Measurements from ENCODE around the gene ANKS1A.

Gene ANKS1A

GRCh38 chr6:35040398-35040797 lies 151.3 kb downstream of the ANKS1A start:
- DNase-seq (ENCODE audit: low read depth, low spot score) = no peak

GRCh38 chr6:35041086-35041861 lies 152.2 kb downstream of the ANKS1A start:
- DNase-seq (ENCODE audit: low read depth, low spot score) = no peak

GRCh38 chr6:35042031-35042815 lies 153.2 kb downstream of the ANKS1A start:
- DNase-seq (ENCODE audit: low read depth, low spot score) = no peak

GRCh38 chr6:35043381-35044130 lies 154.5 kb downstream of the ANKS1A start:
- no peak for DNase-seq (ENCODE audit: low read depth, low spot score)

- peak; percentile 39 for DNase-seq (ENCODE audit: low read depth, low spot score)
These were observed 155.2 kb downstream of the ANKS1A start for GRCh38 chr6:35044145-35044745.

DNA sequence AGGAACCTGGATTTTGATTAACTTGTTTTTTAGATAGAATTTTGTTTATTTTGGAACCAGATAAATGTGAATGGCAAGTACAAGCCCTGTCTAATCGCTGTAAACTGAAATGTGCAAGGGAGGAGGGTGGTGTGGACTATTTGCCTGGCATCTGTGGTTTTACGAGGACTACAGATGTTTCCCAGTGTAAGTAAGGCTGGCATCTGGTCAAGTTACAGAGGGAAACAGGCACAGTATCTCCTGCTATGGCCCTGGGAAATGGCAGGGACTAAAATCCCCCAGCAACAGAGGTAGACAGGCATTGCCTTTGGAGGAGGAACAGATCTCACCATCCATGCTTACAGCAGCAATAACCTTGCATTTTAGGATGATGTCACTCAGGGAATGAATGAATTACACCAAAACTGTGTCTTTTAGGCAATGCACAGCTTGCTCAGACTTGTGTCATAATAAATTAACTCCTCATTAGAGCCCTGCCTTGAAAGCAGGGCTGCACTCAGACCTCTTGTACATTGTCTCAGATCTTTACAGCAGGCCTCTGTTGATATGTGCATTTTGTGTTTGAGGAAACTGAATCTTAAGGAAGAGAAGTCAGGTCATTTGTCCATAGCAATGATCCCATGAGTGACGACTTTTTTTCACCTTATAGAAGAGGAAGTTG lies 155.8 kb downstream of the ANKS1A start:
- peak; percentile 27 for DNase-seq (ENCODE audit: low read depth, low spot score)

DNA sequence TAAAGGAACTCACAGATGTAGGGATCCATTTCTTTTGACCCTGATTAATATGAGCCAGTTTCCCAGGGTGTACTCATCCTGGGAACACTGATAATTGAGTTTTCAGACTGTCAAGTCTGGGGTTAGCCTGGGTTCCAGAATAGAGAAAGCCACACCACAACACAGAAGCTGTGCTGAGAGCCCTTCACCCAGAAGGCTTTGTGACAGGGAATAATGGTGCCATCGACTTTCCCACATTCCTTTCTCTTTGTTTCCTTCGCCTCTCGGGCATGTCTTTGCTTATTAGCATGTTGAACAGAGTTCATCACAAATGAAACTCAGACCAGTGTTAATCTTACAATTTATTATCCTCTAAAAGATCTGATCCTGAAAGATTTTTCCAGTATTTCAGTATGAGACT lies 157.0 kb downstream of the ANKS1A start:
- peak; percentile 63 for DNase-seq (ENCODE audit: low read depth, low spot score)

DNA sequence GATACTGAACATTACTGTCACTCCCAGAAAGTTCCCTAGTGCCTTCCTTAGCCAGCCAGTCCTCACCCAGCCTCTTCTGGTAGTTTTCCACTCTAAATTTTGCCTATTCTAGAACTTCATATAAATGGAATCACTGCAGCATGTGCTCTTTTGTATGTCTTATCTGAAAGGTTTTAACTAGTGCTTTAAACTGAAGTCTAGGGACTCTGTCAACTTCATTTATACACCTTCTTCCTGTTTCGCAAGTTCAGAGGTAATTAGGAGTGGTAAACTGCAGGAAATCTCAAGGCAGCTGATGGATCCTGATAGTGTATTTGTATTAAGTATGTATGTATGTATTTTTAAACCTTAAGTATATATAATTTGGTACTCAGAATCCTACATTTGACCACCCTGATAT lies 157.8 kb downstream of the ANKS1A start:
- DNase-seq (ENCODE audit: low read depth, low spot score) = no peak

- peak; percentile 69 for DNase-seq (ENCODE audit: low read depth, low spot score)
These were observed 158.4 kb downstream of the ANKS1A start for GRCh38 chr6:35047265-35048011.

DNA sequence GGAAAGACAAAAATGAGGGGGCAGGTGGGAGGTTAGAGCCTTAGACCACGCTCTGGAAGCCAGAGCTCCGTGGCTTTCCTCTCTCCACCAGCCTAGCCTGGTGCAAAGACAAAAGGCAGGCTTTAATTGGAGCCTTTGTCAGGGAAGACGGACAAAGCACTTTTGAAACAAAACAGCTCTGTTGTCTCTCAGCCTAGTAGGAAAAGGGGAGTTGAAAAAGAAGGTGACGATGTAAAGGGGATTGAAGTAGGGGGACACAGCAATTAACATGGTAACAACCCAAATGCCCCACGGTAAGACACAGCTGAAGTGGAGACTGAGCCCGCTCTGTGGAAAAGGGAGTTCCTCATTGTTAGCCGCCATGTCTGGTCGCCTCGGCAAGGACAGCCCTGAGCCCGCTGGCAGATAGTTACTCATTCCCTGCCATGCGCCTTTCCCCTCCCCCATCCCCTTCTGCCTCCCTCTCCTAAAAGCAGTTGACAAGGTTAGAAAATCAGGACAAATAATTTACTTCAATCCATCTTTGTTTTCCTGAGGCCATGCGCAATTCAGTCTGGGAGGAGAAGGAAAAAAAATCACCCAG lies 159.1 kb downstream of the ANKS1A start:
- peak; percentile 32 for DNase-seq (ENCODE audit: low read depth, low spot score)

DNA sequence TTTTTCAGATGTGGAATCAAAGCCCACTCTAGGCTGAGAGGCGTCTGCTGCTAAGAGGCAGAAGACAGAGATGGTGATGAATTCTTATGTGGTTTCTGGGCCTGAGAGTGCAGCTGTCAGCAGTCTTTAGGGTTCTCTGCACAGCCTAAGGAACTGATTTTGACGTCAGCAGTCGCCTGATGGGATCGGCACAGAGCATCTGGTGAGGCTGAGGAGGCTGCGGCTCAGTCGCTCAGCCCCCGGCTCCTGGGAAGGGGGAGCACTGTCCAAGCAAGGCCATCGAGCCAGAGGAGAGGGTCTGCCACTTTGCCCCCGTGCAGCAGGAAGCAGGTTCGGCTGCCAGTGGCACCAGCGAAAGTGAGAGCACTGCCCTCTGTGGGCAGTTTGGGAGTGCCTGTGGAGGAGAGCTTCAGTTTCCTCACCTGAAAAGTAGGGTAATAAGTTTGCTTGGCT lies 159.6 kb downstream of the ANKS1A start:
- DNase-seq (ENCODE audit: low read depth, low spot score) = peak; percentile 58

- DNase-seq (ENCODE audit: low read depth, low spot score) = no peak
These were observed 160.2 kb downstream of the ANKS1A start for GRCh38 chr6:35049156-35049735.

- peak; percentile 43 for DNase-seq (ENCODE audit: low read depth, low spot score)
These were observed 161.1 kb downstream of the ANKS1A start for GRCh38 chr6:35049900-35050756.

DNA sequence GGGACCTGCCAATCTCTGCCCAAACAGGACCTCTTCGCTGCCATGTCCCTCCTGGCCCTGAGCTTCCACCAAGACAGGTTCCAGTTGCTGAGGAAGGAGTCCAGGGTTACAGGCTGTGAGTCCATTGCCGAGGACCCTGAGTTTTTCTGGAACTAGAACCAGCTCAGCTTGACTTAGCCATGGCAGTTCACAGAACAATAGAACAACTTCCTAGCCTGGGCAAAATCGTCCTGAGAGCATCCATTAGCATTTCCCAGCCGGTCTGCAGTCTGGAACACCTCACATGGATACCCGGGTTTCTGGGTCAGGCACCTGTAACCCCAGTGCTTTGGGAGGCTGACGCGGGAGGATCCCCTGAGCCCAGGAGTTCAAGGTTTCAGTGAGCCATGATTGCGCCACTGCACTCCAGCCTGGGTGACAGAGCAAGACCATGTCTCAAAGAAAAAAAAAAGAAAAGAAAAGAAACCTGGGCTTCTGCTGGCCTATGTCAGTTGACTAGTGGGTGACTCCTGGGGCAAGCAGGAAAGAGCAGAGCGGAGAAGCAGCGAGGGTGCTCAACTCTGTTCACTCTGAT lies 161.8 kb downstream of the ANKS1A start:
- no peak for DNase-seq (ENCODE audit: low read depth, low spot score)

DNA sequence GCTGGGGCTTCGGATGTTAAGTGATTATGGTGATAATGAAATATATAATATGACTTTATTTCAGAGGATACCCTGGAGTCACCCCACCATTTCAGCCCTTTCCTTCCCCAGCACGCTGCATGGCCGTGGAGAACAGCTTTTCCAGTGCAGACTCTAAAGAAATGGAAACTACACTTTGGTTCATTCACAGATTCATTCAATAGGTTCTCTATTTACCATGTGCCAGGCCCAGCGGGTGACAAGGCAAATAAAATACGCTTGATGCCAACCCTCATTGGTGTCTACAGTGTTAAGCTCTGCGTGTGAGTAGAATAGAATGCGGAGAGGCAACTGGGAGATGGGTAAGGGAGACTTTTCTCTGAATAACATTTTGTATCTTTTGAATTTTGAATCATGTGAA lies 162.3 kb downstream of the ANKS1A start:
- DNase-seq (ENCODE audit: low read depth, low spot score) = no peak

GRCh38 chr6:35051997-35052583 lies 163.0 kb downstream of the ANKS1A start:
- DNase-seq (ENCODE audit: low read depth, low spot score) = no peak

DNA sequence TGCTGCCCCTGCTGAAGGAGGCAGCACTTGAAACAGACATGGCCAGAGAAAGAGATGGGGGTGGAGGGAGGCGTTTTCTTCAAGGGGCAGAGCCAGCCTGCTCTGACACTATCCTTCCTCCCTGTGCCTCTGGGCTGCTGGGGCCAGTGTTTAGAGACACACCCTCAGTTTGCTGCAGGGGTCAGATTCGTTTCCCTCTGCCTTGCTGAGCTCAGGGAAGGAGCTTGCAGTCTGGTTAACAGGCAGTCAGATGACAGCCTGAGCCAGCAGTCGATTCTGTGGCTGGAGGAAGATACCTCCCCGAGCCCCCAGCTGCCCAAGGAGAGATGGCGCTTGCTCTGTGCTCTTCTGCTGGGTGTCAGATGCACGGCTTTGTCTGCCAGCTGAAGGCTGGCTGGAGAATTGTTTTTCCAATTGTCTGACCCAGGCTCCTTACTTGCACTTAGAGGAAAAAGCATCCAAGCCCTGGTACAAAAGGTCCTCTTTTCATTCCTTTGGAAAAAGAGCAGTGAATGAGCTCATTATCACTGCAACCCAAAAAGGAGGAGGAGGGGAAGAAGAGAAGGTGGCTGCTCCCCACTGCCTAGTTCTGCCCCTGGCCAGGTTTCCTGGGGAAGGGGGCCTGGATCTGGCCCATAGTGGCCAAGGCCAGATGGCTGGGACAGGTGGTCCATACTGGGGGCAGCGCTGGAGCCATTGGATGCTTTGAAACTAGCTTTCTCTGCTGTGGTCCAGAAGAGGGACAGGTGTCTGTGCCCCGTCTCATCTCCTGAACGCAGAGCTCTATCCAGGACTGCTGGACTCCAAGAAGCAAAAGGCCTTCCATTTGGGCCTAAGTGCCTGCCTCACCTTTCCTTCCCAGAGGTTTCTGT lies 163.9 kb downstream of the ANKS1A start:
- DNase-seq (ENCODE audit: low read depth, low spot score) = peak; percentile 15

All from astrocyte of the hippocampus (primary cell).